MCF 10A (cell line): Measurements from ENCODE around the gene R3HDM4. TPM values are rescaled to one million over a fixed set of nuclear protein-coding genes. Genes with fewer than 3 reads are reported as not detected.

Experiments
- BruUV-seq: library from RNA; stranded (reverse); fragments of 400-500 nt; replicated peaks from 2 replicates; lab custom pipeline; 2021; lab: Mats Ljungman, UMichigan
- CTCF ChIA-PET: fragments of 300-600 bp; sonication (Branson Sonifier 250); formaldehyde crosslinking; extraction: SDS; loops from one replicate; lab custom pipeline; 2021; ENCODE audit warnings: antibody characterized with exemption, inconsistent platforms; lab: Yijun Ruan, JAX
- POLR2A ChIA-PET: fragments of 300-600, 350-650 bp; sonication (Branson Sonifier 250); formaldehyde crosslinking; extraction: SDS; loops from one replicate; lab custom pipeline; 2020; ENCODE audit warnings: antibody characterized with exemption, inconsistent platforms; lab: Yijun Ruan, JAX
- DNase-seq: peaks from one replicate; pipeline ENCODE4 v3.0.0-alpha.2; 2018; ENCODE audit not compliant: unreplicated experiment
- H3K27ac Mint-ChIP-seq: one replicate; pipeline ENCODE4 v1.8.0; 2022; ENCODE audit warnings: mild to moderate bottlenecking, low read depth, mixed read lengths; ENCODE audit not compliant: unreplicated experiment
- H3K27me3 Mint-ChIP-seq: one replicate; pipeline ENCODE4 v1.8.0; 2022; ENCODE audit warnings: mixed read lengths; ENCODE audit not compliant: insufficient read depth, unreplicated experiment
- H3K36me3 Mint-ChIP-seq: one replicate; pipeline ENCODE4 v1.8.0; 2022; ENCODE audit warnings: mild to moderate bottlenecking, moderate library complexity, mixed read lengths; ENCODE audit not compliant: insufficient read depth, unreplicated experiment
- H3K4me1 Mint-ChIP-seq: one replicate; pipeline ENCODE4 v1.8.0; 2022; ENCODE audit warnings: mixed read lengths; ENCODE audit not compliant: insufficient read depth, unreplicated experiment
- H3K4me3 Mint-ChIP-seq: one replicate; pipeline ENCODE4 v1.8.0; 2022; ENCODE audit warnings: mild to moderate bottlenecking, moderate library complexity, mixed read lengths; ENCODE audit not compliant: unreplicated experiment
- H3K9me3 Mint-ChIP-seq: one replicate; pipeline ENCODE4 v1.8.0; 2022; ENCODE audit warnings: mixed read lengths; ENCODE audit not compliant: unreplicated experiment
- intact Hi-C: fragments of 100-400 bp; cut with micrococcal nuclease; formaldehyde crosslinking; loops from 2 replicates; pipeline ENCODE4 v1.14.1; 2022
- total RNA-seq: library from RNA; stranded (reverse); gene quantifications from 2 replicates; pipeline ENCODE4 v1.2.3, GENCODE V29; 2022
- TF ChIP-seq, protein P1 (sequence below): fragments of 200-600 bp; IDR thresholded peaks from one replicate; pipeline ENCODE4 v1.8.0; 2022; ENCODE audit warnings: antibody characterized with exemption, mild to moderate bottlenecking; ENCODE audit not compliant: unreplicated experiment

R3HDM4 gene
- total RNA-seq, 1 experiment from 2014 or later = 73.6 TPM

DNA sequence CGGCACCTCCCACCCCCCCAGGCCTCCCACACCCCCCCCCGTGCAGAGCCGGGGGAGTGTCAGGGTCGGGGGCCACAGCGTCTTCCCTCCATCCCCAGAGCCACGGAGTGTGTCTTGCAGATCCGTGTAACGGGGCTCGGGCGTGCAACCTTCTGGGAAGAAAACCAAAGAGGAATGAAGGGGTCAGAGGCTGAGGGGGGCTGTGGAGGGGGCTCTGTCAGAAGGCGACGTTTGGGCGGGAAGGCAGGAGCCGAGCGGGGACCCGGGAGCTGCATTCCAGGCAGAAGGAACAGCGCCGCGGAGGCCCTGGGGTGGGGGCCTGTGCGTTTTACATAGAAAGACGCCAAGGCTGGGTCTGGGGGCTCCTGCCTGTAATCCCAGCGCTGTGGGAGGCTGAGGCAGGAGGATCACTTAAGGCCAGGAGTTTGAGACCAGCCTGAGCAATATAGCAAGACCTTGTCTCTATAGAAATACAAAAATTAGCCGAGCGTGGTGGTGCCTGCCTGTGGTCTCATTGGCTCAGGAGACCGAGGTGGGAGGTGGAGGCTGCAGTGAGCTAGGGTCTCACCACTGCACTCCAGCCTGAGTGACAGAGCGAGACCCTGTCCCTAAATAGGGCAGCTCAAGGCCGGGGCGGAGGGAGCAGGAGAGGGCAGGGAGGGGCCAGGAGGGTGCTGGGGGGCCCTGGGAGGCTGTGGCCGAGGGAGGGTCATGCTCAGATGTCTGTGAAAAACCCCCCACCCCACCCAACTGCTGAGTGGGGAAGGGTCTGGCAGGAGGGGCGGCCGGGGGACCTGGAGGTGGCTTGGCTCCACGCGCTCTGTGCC lies 40.6 kb upstream of the R3HDM4 start:
- Mint-ChIP-seq H3K4me1 (peaks cover 2% of the 10 kb centered on the region), H3K9me3 (no peaks in the 10 kb centered on the region), H3K27me3 (no peaks in the 10 kb centered on the region), H3K36me3 (no peaks in the 10 kb centered on the region), H3K4me3 (no peak overlapping the region), H3K27ac (no peak overlapping the region)
- POLR2A ChIA-PET = no interaction called here
- intact Hi-C loops = no loop called here
- TF ChIP-seq, protein P1, sequence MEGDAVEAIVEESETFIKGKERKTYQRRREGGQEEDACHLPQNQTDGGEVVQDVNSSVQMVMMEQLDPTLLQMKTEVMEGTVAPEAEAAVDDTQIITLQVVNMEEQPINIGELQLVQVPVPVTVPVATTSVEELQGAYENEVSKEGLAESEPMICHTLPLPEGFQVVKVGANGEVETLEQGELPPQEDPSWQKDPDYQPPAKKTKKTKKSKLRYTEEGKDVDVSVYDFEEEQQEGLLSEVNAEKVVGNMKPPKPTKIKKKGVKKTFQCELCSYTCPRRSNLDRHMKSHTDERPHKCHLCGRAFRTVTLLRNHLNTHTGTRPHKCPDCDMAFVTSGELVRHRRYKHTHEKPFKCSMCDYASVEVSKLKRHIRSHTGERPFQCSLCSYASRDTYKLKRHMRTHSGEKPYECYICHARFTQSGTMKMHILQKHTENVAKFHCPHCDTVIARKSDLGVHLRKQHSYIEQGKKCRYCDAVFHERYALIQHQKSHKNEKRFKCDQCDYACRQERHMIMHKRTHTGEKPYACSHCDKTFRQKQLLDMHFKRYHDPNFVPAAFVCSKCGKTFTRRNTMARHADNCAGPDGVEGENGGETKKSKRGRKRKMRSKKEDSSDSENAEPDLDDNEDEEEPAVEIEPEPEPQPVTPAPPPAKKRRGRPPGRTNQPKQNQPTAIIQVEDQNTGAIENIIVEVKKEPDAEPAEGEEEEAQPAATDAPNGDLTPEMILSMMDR = no peak
- CTCF ChIA-PET = no interaction called here
- no TSS peak for BruUV-seq
- DNase-seq = no peak

DNA sequence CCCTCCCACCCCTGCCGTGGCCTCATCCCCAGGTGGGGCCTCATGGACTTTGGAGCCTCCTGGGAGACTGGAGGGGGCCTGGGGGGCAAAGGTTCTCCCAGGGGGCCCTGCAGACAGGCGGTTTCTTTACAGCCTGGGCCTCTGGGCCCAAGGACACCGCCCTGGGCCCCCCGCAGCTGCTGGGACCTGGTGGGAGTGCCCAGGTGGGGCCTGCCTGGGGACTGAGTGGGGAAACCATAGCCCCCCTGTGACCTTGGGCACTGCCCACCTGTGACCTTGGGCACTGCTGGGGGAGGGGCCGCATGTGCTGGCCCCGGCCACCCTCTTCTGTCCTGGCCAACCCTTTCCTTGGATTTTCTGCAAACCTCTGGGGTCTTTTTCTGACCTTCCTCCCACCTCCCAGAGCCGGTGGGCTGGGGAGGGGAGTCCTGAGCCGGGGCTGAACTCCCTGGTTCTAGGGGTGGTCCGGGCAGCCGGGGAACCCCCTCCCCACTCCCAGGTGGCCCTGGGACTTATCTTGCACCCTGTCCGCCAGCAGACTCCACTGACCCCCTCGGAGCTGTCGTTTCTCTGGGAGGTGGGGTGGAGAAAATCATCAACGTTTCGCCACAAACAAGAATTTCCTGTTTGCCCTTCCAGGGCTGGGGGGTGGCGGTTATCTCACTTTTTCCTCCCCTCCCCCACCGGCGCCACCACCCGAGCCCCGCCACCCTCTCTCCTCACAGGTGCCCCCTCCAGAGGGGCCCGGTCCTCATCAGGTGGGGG lies 39.8 kb upstream of the R3HDM4 start:
- TF ChIP-seq, protein P1 = no peak
- no peak for DNase-seq
- Mint-ChIP-seq H3K27me3 (no peaks in the 10 kb centered on the region), H3K9me3 (no peaks in the 10 kb centered on the region), H3K4me1 (no peaks in the 10 kb centered on the region), H3K36me3 (no peaks in the 10 kb centered on the region), H3K4me3 (no peak overlapping the region), H3K27ac (no peak overlapping the region)
- intact Hi-C loops = no loop called here
- POLR2A ChIA-PET = no interaction called here
- CTCF ChIA-PET = no interaction called here
- no TSS peak for BruUV-seq

DNA sequence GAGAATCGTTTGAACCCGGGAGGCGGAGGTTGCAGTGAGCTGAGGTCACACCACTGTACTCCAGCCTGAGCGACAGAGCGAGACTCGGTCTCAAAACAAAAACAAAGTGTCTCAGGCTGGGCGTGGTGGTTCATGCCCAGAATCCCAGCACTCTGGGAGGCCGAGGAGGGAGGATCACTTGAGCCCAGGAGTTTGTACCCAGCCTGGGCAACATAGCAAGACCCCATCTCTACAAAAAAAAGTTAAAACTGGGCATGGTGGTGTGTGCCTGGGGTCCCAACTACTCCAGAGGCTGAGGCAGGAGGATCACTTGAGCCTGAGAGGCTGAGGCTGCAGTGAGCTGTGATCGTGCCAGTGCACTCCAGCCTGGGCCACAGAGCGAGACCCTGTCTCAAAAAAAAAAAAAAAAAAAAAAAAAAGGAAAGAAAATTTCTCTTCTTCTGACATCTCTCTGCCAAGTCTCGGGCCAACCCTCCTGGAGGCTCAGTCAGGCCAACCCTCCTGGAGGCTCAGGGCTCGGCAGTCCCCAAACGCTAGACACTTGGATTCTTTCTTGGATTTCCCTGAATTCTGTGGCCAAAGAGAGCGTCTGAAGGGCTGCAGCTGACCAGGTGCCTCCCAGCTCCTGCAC lies 39.1 kb upstream of the R3HDM4 start:
- H3K27ac Mint-ChIP-seq = no peak overlapping the region
- ChIA-PET CTCF (no interaction called here), POLR2A (interaction anchor here (0.7 kb wide), 1 partner anchor 89 kb away, joined by 3 read pairs; no protein-coding TSS in a partner anchor)
- TF ChIP-seq, protein P1 = no peak
- DNase-seq = no peak
- no peaks in the 10 kb centered on the region for H3K36me3 Mint-ChIP-seq
- H3K27me3 Mint-ChIP-seq = no peaks in the 10 kb centered on the region
- no peak overlapping the region for H3K4me3 Mint-ChIP-seq
- BruUV-seq = no TSS peak
- no peaks in the 10 kb centered on the region for H3K4me1 Mint-ChIP-seq
- no peaks in the 10 kb centered on the region for H3K9me3 Mint-ChIP-seq
- intact Hi-C loops = no loop called here
